MM.1S (cell line): ENCODE results near the gene KIR2DL4.
"Not testable (repeated sequence)": the region's sequence is repeated elsewhere in the genome, so short reads cannot be mapped to it uniquely, and the experiment has no call there.

Experiments used
- DNase-seq: peaks from one replicate; pipeline ENCODE4 v3.0.0-alpha.2; 2015
- H2AFZ ChIP-seq: fragments of 300-600 bp; sonication (generic); 2 replicates; pipeline ENCODE4 v1.6.0; 2016; ENCODE audit warnings: antibody characterized with exemption, low read length
- H3F3A ChIP-seq: fragments of 300-600 bp; sonication (generic); 2 replicates; pipeline ENCODE4 v1.6.1; 2016; ENCODE audit warnings: mild to moderate bottlenecking, antibody characterized with exemption, low read length, moderate library complexity, mixed read lengths; ENCODE audit not compliant: insufficient read depth
- H3K27ac ChIP-seq: fragments of 300-600 bp; sonication (generic); 2 replicates; pipeline ENCODE4 v1.5.1; 2016; ENCODE audit warnings: mild to moderate bottlenecking, low read length
- H3K27me3 ChIP-seq: fragments of 300-600 bp; sonication (generic); replicated peaks from 2 replicates; pipeline ENCODE4 v1.6.0; 2016; ENCODE audit warnings: low read length; ENCODE audit not compliant: insufficient read depth
- H3K36me3 ChIP-seq: fragments of 300-600 bp; sonication (generic); replicated peaks from 2 replicates; pipeline ENCODE4 v1.6.1; 2016; ENCODE audit warnings: mild to moderate bottlenecking, low read length, mixed read lengths; ENCODE audit not compliant: insufficient read depth
- H3K4me1 ChIP-seq: fragments of 300-600 bp; sonication (generic); 2 replicates; pipeline ENCODE4 v1.6.1; 2016; ENCODE audit warnings: low read length, mixed read lengths
- H3K4me2 ChIP-seq: fragments of 300-600 bp; sonication (generic); 2 replicates; pipeline ENCODE4 v1.6.0; 2016; ENCODE audit warnings: low read depth, low read length
- H3K4me3 ChIP-seq: fragments of 300-600 bp; sonication (generic); 2 replicates; pipeline ENCODE4 v1.5.1; 2016; ENCODE audit warnings: low read length, mixed read lengths
- H3K79me2 ChIP-seq: fragments of 300-600 bp; sonication (generic); 2 replicates; pipeline ENCODE4 v1.6.1; 2016; ENCODE audit warnings: mixed run types, low read length, mixed read lengths
- H3K9ac ChIP-seq: fragments of 300-600 bp; sonication (generic); 2 replicates; pipeline ENCODE4 v1.6.1; 2016; ENCODE audit warnings: low read length, mixed read lengths
- H3K9me2 ChIP-seq: fragments of 300-600 bp; sonication (generic); replicated peaks from 2 replicates; pipeline ENCODE4 v1.6.1; 2016; ENCODE audit warnings: mild to moderate bottlenecking, low read length, mixed read lengths; ENCODE audit not compliant: insufficient read depth
- H3K9me3 ChIP-seq: fragments of 300-600 bp; sonication (generic); replicated peaks from 2 replicates; pipeline ENCODE4 v1.6.1; 2016; ENCODE audit warnings: mild to moderate bottlenecking, low read length, mixed read lengths; ENCODE audit not compliant: insufficient read depth
- H4K20me1 ChIP-seq: fragments of 300-600 bp; sonication (generic); 2 replicates; pipeline ENCODE4 v1.6.1; 2016; ENCODE audit warnings: mild to moderate bottlenecking, low read length, moderate library complexity, mixed read lengths; ENCODE audit not compliant: insufficient read depth
- EZH2 ChIP-seq: fragments of 300-600 bp; sonication (generic); optimal IDR thresholded peaks from 2 replicates; pipeline ENCODE3; 2017; ENCODE audit warnings: low read depth, mild to moderate bottlenecking, antibody characterized with exemption, low read length, mixed read lengths
- EZH2phosphoT487 ChIP-seq: fragments of 300-600 bp; sonication (generic); IDR thresholded peaks from 2 replicates; pipeline ENCODE4 v1.6.1; 2018; ENCODE audit warnings: antibody characterized with exemption, low read length
- TF ChIP-seq, protein P1 (sequence below): fragments of 300-600 bp; sonication (generic); IDR thresholded peaks from 2 replicates; pipeline ENCODE4 v1.5.1; 2016; ENCODE audit warnings: antibody characterized with exemption, low read length, mixed read lengths

The KIR2DL4 gene

DNA sequence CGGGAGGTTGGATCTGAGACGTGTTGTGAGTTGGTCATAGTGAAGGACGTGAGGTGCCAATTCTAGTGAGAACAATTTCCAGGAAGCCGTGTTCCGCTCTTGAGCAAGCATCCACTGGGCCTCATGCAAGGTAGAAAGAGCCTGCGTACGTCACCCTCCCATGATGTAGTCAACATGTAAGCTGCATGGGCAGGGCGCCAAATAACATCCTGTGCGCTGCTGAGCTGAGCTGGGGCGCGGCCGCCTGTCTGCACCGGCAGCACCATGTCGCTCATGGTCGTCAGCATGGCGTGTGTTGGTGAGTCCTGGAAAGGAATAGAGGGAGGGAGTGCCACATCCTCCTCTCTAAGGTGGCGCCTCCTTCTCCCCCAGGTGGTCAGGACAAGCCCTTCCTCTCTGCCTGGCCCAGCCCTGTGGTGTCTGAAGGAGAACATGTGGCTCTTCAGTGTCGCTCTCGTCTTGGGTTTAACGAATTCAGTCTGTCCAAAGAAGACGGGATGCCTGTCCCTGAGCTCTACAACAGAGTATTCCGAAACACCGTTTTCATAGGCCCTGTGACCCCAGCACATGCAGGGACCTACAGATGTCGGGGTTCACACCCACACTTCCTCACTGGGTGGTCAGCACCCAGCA is 17.2 kb upstream of the KIR2DL4 start:
- H3K9ac ChIP-seq, H3K4me3 ChIP-seq, H3K4me2 ChIP-seq, H3K4me1 ChIP-seq, H2AFZ ChIP-seq, H4K20me1 ChIP-seq, H3K79me2 ChIP-seq, H3K9me2 ChIP-seq, H3K27ac ChIP-seq, H3K36me3 ChIP-seq, H3K9me3 ChIP-seq, DNase-seq, H3F3A ChIP-seq: not testable (repeated sequence)
- H3K27me3 ChIP-seq = peaks cover 14% of the 10 kb centered on the region

DNA sequence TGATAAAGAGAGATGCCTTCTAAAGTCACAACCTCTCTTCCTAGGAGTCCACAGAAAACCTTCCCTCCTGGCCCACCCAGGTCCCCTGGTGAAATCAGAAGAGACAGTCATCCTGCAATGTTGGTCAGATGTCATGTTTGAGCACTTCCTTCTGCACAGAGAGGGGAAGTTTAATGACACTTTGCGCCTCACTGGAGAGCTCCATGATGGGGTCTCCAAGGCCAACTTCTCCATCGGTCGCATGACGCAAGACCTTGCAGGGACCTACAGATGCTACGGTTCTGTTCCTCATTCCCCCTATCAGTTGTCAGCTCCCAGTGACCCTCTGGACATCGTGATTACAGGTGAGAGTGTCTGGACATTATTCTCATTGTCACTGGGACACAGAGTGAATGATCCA is 15.3 kb upstream of the KIR2DL4 start:
- H3K9me3 ChIP-seq, H3K79me2 ChIP-seq, H3F3A ChIP-seq, H3K4me1 ChIP-seq, H3K4me3 ChIP-seq, H4K20me1 ChIP-seq, H3K9ac ChIP-seq, H3K27ac ChIP-seq, H2AFZ ChIP-seq, H3K4me2 ChIP-seq, DNase-seq, H3K9me2 ChIP-seq, H3K36me3 ChIP-seq: not testable (repeated sequence)
- H3K27me3 ChIP-seq = peaks cover 19% of the 10 kb centered on the region

DNA sequence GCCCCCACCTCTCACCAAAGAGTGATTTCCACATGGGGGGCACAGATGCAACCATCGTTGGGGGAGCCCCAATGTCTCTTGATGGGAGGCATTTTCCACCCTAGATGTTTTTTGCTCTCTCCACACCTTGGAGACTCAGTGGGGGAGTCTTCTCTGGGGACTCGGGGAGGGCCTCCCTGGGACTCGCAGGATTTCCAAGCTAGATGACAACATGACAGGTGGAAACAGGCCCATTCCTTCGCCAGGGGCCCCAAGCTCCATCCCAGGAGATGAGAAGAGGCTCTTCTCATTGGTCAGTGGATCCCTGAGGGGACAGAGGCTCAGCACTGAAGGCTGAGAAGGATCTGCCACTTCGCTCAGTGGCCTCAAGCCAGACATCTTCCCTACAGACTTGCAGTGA is 12.7 kb upstream of the KIR2DL4 start:
- no peaks in the 10 kb centered on the region for H3K79me2 ChIP-seq
- H3F3A ChIP-seq = no peaks in the 10 kb centered on the region
- no peak overlapping the region for H3K4me3 ChIP-seq
- no peak overlapping the region for H3K4me2 ChIP-seq
- no peak overlapping the region for H2AFZ ChIP-seq
- H3K9ac ChIP-seq = no peak overlapping the region
- TF ChIP-seq, protein P1, sequence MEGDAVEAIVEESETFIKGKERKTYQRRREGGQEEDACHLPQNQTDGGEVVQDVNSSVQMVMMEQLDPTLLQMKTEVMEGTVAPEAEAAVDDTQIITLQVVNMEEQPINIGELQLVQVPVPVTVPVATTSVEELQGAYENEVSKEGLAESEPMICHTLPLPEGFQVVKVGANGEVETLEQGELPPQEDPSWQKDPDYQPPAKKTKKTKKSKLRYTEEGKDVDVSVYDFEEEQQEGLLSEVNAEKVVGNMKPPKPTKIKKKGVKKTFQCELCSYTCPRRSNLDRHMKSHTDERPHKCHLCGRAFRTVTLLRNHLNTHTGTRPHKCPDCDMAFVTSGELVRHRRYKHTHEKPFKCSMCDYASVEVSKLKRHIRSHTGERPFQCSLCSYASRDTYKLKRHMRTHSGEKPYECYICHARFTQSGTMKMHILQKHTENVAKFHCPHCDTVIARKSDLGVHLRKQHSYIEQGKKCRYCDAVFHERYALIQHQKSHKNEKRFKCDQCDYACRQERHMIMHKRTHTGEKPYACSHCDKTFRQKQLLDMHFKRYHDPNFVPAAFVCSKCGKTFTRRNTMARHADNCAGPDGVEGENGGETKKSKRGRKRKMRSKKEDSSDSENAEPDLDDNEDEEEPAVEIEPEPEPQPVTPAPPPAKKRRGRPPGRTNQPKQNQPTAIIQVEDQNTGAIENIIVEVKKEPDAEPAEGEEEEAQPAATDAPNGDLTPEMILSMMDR = no peak
- TF ChIP-seq EZH2phosphoT487 = no peak
- no peak overlapping the region for H3K27ac ChIP-seq
- H3K9me2 ChIP-seq = no peaks in the 10 kb centered on the region
- no peaks in the 10 kb centered on the region for H3K36me3 ChIP-seq
- H3K27me3 ChIP-seq = peaks cover 9% of the 10 kb centered on the region
- no peaks in the 10 kb centered on the region for H3K9me3 ChIP-seq
- DNase-seq = no peak
- H3K4me1 ChIP-seq = 0 out of 2 replicates have a peak, but pooled peaks cover 3% of the 10 kb centered on the region
- no peaks in the 10 kb centered on the region for H4K20me1 ChIP-seq

DNA sequence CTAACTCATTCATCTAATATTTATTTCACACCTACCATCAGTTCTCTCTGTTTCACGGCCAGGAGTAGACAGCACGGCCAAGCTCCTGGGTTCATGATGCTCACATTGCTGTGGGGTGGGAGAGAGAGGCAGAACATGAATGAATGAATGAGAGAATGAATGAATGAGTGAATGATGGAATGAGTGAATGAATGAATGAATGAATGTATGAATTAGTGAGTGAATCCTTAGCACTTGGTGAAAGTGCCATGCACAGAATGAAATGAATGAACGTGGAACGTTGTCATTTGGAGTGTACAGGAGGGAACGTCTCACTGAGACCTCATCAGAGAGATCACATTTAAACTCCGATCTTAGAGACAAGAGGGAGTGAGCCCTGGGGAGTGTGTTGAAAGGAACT is 11.9 kb upstream of the KIR2DL4 start:
- Histone ChIP-seq H3K9me2 (no peaks in the 10 kb centered on the region), H3K9me3 (no peaks in the 10 kb centered on the region), H4K20me1 (no peaks in the 10 kb centered on the region), H3K27ac (no peak overlapping the region), H3K9ac (no peak overlapping the region), H2AFZ (no peak overlapping the region), H3F3A (no peaks in the 10 kb centered on the region), H3K4me2 (no peak overlapping the region), H3K36me3 (no peaks in the 10 kb centered on the region), H3K4me3 (no peak overlapping the region), H3K79me2 (no peaks in the 10 kb centered on the region), H3K27me3 (peaks cover 5% of the 10 kb centered on the region; the same call in 1 of the 2 replicates), H3K4me1 (0 out of 2 replicates have a peak, but pooled peaks cover 3% of the 10 kb centered on the region)
- no peak for DNase-seq
- TF ChIP-seq EZH2phosphoT487 (no peak), EZH2 (no peak)
- TF ChIP-seq, protein P1 = no peak
